ENCODE measurements around the gene C20orf204.

Gene C20orf204

DNA sequence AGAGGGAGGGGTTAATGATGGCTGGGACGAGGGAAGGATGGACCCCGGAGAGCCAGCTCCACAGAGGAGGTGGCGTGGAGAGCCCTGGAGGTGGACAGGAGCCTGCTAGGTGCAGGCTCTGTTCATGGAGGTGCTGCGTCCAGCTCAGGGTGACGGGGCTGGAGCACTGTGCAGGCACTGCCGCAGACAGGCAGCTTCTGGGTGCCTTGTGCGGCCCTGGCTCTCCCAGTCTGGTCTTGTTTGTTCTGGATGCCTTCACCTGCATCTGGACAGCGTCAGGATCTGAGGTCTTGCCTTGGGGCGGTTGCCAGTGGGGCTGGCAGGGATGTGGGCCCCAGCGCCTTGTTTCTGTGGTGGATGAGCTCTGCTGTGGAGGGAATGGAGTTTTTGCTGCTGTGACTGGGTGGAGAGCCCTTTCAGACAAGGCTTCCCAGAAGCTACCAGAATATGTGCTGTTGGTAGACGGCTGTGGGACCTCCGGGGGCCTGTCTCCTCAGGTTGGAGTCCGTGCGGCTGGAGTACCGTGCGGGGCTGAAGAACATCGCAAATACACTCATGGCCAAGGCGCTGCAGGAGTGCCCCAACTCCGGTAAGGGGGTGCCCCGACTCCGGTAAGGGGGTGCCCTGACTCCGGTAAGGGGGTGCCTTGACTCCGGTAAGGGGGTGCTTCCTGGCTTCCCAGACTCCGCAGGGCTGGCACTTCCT lies 7.8 kb upstream of the C20orf204 start:
- no peak for DNase-seq

DNA sequence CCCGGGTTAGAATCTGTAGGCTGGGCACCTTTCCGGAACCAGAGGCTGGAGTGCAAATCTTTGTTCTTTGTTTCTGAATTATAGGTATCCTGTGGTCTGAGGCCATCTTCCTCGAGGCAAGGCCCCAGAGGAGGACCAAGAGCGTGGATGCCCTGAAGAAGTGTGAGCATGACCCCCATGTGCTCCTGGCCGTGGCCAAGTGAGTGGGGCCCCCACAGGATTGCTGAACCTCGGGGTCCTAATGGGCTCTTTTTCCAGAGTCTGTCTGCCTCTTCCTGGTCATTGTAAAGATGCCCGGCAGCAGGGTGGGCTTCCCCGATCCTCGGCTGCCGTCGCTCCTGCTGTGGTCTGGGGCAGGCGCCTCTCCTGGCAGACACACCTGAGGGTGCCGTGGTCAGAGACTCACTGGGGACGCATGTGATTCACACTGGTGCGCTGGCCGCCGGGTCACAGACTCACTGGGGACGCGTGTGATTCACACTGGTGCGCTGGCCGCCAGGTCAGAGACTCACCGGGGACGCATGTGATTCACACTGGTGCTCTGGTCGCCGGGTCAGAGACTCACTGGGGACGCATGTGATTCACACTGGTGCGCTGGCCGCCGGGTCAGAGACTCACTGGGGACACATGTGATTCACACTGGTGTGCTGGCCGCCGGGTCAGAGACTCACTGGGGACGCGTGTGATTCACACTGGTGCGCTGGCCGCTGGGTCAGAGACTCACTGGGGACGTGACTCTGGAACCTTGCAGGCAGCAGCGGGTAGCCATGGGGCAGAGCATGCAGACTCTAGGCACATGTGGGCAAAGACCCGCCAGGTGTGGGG lies 6.5 kb upstream of the C20orf204 start:
- DNase-seq = no peak

DNA sequence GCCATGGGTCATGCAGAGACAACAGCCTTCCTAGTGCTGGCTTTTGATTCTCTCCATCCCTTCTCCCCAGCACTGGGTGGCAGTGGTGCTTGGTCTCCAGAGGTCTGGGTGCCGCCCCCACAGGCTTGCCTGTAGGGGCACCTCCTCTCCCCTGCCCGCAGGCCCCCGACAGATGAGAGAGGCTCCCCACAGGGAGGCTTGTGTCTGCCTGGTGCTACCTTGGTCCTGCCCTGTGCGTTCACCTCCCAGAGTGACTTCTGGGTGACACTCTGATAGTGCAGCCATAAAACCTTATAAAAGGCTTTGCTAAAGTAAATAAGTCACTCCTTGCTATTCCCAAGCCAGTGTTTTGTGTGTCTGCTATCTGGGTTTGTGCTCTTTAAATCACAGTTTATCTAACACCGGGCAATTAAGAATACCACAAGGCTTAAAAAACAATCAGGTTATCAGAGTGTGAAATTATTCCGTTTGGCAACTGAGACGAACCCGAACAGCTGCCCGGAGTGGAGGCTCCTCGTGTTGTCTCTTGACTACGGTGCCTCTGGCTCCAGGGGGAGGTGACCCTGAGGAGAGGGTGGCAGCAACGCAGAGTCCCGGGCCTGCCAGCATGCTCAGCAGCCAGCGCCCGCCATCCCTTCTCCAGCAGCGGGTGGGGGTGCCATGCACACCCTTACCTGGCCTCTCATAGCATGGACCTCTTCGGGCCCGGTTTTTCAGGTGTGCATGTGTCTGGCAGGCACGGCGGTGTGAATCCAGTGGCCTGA lies 5.4 kb upstream of the C20orf204 start:
- no peak for DNase-seq

DNA sequence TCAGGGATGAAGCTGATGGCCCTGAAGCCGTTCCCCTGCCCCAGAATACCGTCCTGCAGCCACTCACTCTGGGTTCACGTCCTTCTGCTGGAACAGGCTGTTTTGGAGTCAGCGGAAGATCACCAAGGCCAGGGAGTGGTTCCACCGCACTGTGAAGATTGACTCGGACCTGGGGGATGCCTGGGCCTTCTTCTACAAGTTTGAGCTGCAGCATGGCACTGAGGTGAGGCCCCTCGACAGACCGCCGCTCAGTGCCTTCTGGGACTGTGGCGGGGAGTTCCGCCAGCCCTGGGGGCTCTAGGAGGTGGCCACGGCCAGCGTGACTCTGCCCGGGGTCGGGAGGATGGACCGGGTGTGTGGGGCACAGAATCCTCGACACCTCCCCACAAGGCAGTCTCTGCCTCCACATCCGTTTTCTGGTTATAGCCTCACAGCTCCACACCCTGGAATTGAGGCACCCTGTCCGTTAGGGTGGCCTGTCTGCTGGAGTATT lies 4.1 kb upstream of the C20orf204 start:
- no peak for DNase-seq

DNA sequence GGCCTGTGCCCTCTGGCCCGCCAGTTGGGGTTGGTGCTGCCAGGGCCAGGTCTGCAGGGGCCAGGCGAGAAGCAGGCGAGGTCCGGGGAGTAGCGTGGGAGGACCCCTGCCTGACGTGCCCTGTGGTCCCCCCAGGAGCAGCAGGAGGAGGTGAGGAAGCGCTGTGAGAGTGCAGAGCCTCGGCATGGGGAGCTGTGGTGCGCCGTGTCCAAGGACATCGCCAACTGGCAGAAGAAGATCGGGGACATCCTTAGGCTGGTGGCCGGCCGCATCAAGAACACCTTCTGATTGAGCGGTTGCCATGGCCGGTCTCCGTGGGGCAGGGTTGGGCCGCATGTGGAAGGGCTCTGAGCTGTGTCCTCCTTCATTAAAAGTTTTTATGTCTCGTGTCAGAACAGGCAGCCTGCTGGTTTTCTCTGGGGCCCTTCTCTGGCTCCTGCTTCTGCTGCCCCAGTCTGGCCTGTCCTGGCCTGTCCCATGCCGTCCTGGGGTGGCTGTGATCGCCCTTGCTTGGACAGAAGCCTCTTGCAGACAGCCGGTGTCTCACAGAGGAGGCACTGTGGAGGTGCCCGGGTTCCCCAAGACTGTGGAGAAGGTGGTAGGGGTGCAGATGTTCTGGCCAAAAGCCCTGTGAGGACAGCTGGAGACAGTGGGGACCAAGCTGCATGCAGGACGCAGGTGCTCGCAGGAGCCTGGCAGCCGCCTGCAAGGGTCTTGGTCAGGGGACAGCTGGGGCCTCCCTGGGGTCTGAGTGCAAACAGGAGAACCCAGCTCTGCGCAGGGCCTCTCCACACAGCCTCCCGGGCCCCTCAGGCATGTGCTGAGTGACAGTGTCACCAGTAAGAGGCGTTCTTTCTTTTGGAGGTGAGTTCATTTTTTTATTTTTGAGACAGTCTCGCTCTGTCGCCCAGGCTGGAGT lies 3.0 kb upstream of the C20orf204 start:
- DNase-seq = no peak

DNA sequence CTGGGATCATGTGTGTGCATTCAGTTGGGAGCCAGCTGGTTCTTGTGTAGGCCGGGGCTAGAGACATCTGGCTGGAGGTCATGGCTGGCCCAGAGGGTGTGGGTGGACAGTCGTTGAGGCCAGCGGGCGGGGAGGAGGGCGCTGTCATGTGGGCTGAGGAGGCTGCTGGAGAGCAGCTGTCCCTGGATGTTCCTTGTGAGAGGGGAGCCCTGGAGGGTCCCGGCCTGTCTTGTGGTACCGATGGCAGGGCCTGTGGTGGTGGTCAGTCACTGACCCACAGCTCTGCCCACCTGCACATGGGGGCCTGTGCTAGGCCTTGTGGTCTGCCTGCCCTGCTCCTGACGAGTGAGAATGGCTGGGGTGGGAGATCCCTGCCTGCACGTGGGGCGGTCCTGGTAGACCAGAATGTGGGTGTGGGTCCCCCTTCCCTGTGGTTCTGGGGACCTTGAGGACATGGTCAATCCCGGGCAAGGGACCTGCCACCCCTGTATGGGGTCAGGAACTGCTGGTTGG lies 1.9 kb upstream of the C20orf204 start:
- no peak for DNase-seq

DNA sequence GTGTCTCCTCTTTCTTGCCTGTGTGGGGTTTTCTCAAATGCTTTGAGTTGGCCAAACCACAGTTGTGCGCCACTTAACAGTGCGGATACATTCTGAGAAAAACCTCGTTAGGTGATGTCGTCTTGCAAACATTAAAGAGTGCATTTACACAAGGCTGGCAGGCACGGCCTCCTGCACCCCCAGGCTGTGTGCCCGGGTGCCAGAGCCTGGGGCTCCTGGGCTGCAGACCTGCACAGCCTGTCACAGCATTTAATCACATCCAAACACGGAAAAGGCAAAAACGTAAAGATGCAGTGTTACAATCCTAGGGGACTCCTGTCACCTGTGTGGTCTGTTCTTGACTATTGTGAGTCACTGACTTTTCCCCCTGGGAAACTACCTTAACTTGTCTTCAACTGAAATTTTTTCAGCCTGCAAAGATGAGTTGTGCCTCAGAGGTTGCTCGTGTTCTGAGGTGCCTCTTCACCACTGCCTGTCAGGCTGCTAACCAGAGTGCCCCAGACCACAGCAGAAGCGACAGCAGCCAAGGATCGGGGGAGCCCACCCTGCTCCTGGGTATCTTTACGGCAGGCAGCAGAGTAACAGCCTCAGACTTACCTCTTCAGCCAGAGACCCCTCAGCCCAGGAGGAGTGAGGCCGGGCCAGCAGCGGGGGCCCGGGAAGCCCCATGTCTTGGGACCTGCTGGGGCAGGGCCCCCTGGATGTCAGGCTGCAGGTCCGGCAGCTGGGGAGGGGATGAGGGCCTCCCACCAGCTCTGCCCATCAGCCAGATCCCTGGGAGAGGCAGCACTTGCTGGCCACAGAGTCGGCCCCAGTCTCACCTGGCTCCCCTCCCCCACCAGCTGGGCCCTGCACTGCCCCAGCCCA lies 683 bp upstream of the C20orf204 start:
- DNase-seq = no peak

DNA sequence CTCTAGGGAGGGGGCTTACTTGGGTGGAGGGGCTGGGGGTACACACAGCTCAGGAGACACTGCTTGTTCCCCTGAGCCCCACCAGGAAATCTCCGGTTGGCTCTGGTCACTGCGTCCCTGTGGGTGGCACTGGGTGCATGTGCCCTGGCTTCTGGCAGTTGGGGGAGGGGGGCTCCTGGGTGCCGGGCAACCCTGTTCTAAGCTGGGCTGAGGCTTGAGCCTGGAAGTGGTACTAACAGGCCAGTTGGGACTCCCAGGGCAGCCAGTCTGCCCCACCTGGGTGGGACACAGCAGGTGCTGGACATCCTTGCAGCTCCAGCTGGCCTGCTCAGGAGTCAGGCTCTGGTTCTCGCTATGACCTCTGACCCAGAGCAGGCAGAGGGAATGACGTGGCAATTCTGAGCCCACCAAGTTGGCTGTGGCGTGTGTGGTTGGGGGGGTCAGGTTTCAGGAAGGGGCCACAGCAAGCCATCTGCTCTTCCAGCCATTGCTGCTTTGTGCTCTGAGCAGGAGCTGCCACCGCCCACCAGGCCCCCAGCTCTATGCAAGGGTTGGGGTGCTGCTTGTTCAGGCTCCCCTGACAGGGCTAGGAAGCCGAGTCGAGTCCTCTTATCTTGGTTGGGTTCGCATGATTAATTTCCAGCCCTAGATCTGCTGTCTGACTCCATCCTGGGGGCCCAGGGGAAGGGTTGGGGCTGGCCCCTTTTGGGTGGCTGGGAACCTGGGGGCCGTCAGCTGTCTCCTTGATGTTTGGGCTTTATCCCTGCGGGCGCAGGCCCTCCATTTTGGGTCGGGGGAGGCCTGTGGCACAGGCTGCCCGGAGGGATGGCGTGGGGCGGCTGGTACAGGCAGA lies 590 bp downstream of the C20orf204 start:
- DNase-seq = no peak

DNA sequence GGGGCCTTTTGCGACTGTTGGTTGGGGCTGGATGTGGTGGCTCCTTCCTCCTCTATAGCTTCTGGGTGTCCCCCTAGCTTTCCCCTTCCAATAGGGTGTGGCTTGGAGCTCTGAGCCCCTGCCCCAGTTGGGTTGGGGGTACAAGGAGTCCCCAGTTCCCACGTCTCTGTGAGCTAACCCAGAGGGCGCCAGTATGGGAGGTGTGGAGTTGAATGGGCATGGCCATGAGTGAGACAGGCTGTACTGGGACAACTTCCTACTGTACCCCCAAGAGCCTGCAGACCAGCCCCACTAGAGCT lies 1.2 kb downstream of the C20orf204 start:
- no peak for DNase-seq

DNA sequence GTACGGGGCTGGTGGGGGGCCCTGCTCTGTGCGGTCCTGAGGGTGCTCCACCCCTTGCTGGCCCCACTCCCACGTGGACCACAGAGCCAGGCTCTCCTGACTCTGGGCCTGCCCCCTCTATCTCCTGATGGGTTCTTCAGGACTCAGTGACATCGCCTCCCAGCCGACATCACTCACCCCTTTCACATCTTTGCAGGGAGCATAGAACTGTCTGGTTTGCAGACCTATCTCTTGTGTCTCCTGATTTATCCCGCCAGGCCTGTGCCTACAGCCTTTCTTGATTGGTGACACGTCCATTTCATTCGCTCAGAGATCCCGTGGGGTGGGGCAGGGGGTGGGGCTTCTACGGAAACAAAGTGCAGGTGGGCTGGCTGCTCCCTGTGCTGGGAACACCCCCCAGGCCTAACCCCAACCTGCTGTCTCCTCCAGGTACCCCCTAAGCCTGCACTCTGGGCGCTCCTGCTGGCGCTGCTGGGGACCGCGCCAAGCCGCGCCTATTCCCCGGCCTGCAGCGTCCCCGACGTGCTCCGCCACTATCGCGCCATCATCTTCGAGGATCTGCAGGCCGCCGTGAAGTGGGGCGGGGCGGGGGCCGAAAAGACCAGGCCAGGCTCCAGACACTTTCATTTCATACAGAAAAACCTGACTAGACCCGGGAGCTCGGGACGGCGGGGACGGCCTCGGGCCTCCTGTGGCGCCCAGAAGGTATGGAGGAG lies 1.7 kb downstream of the C20orf204 start:
- DNase-seq = peak; percentile 36

DNA sequence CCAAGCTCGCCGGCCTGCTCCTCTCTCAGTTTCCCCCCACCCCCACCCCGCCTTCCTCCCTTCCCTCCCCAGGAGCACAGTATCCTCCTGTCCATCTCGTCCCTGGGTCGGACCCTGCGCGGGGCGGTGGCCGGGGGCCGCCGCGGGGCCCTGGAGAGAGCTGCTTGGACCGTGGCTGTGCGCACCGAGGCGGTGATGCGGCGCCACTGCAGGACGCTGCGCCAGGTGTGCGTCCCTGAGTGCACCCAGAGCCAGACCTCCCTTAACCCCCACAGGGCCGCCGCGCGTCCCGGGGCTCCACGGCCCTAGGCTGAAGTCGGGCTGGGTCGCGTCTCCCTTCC lies 2.2 kb downstream of the C20orf204 start:
- no peak for DNase-seq

DNA sequence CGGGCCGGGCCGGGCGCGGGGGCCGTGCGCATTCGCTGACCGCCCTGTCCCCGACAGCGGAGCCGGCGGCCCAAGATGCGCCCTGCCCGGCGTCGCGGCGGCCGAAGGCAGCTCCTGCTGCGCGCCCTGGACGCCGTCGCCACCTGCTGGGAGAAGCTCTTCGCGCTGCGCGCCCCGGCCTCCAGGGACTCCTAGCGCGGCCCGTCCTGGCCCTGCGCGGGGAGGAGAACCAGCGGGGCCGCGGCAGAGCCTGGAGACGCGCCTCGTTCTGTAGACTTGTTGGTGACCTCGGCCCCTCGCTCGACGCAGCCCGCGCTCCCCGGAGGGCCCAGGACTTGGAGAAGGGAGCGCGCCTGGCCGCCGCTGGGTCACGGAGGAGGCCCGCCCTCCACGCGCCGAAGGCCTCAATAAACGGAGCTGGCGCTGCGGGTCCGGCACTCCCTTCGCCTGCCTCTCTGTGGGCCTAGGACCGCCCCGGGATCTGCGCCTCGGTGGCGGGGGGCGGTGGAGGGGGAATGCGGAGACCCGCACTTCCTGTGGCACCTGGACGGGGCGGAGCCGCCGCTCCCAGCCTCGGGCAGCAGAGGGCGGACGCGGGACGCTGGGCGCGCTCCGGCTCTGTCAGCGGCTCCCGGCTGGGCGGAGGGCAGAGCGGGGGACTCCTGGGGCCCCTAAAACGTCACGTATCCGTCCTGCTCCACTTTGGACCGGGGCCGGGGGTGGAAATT lies 2.7 kb downstream of the C20orf204 start:
- peak; percentile 61 for DNase-seq

DNA sequence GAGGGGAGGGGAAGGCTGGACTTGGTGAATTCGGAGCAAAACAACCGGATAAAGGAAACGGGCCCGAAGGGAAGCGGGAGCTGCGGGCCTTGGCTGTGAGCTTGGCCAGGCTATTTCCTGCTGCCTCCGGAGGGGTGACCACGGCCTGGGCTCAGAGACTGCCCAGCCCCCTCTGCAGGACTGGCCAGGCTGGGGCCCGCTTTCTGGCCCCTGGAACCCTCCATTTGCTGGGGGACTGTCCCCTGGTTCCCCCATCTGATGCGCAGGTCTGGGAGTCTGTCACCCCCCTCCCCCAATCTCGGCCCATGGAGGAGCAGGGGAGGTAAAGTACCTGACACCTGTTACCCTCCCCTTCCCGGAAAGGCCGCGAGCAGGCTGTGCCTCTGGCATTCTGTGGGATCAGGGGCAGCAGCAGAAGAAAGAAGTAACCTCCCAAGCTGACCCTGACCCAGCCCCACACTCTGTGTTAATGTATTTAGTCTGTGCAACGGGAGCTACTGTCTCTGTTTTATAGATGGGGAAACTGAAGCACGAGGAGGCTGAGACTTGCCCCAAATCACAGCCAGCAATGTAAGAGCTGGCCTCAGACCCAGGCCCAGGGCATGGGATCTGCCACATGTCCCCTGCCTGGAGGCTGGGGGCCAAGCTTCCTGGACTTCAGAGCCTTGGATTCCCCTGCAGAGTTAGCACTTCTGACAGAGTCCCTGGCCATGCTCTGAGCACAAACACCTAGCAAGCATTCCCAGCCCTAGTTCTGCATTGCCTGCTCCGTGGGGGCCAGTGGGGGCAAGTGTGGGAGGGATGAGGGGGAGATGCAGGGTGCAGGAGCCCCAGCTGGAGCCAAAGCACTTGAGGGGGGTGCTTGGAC lies 3.5 kb downstream of the C20orf204 start:
- DNase-seq = no peak

DNA sequence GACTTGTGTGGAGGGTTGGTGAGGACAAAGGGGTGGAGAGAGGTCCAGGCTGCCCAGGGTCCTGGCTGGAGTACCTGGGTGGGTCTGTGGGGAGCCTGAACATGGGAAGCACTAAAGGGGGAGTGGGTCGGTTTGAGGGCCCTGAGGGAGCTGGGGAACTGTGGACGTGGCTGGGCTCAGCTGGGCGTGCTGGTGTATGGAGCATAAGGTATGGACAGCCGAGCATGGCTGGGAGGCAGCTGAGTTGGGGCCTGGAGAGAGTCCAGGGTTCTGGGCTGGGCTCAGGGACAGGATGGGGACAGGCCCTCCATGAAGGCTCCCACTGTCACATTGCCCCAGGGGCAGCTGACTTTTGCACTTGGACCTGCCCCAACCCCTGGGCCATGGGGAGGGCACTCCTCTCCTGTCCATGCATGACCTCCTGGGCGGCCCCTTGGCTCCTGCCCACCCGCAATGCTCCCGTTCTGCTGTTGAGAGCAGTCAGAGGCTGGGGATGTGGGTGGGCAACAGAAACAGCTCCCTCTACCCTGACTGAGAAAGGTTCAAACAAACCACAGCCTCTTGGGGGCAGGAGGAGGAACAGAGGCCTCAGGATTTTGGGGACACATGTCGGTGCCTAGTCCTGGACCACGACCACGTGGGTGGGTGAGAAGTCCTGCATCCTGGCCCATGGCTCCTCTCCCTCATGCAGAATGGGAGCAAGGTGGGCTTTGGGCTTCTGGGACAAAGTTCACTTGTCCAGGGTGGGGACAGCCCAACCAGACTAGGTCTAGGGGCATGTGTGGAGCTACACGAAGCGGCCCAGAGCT lies 4.5 kb downstream of the C20orf204 start:
- no peak for DNase-seq

DNA sequence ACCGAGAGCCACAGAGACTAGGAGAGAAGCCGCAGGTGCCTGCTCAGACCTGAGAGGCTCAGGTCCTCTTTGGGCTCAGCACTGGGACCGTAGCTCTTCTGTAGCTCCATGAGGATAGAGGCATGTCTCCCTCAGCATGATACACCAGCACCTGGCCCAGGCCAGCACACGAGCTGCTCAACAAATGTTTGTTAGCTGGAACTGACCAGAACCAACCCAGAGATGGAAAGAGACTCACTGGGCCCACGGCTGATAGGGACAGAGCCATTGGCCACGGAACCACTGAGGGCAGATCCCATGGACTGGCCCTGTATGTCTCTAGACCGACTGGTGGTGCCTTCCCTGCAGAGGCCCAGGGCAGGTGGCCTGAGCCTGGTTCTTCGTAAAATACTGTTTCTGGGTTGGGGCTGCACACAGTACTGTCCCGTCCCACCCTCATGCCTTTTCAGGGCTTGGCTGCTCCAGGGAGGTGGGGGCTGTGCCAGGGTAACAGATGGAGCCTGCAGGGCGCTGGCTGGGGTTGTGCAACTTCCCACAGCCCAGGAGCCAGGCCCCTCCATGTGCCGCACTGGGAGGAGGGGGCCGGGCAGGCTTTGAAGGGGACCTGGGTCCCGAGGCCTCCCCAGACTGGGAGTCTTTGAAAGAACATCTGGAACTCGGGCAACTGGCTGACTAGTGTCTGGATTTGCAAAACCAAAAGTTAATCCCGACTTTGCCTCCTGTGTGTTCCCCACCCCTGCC lies 5.2 kb downstream of the C20orf204 start:
- DNase-seq = no peak

DNA sequence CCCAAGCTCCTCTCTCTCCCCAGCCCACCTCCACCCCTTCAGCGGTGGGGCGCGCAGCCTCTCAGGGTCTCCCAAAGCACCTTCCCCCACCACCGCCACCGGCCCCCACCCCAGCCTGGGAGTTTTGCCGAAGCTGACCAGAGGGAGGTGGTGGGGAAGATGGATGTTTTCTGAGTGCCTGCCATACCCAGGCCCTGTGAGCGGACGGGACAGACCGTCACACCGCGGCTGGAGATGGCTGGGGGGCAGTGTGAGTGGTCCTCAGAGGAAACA lies 5.7 kb downstream of the C20orf204 start:
- DNase-seq = no peak

Data from NCI-H1105 (cell line).